Stimulated activated CD4-positive, alpha-beta T cell treated with anti-CD3 and anti-CD28 coated beads, TNF-alpha, amount 100 ng/mL, for 48 hours (primary cell): ENCODE measurements around the gene PLAU.
"Not testable (repeated sequence)": the region's sequence is repeated elsewhere in the genome, so short reads cannot be mapped to it uniquely, and the experiment has no call there.

Experiments used
- DNase-seq, 3 donors: peaks; one replicate each; pipeline ENCODE4 v3.0.0-alpha.2; 2020; ENCODE audit warnings: low read depth in 3 of 3

PLAU gene

DNA sequence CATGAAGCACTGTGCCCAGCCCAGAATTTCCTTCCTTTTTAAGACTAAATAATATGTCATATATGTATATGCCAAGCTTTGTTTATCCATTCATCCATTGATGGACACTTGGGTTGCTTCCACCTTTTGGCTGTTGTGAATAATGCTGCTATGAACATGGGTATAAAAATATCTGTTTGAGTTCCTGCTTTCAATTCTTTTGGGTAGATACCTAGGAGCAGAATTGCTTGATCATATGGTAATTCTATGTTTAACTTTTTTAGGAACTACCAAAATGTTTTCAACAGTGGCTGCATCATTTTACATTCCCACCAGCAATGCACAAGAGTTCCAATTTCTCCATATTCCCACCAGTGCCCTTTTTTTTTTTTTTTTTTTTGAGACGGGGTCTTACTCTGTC is 13.2 kb upstream of the PLAU start:
- no peak for DNase-seq

DNA sequence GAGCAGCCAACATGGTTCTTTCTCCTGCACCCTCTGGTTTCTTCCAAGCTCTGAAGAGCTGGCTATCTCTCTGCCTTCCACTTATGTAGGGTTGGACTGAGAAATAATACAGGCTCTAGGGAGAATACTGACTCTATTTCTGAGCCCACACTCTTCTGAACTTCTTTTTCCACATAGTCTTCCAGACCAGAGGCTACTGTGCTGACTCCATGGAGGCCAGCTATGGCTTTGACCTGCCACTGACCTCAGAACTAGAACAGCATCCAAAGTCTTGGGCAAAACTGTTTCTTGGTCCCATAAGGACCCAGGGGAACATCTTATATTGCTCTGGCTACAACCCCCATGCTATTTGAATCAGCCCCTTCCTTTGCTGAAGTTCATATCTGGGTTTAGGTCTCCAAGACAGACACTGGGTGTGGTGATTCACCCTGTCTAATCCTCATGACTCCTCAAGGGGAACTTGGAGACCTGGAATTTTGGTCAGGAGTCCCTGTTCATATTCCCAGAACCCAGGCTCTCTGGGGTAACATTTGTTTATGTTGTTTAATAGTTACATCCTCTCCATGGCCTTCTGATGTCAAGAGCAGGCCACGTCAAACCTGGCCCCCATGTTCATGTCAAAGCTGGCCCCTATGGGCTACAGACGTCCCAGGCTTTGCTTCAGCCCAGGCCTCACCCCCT is 12.1 kb upstream of the PLAU start:
- DNase-seq: no peak

DNA sequence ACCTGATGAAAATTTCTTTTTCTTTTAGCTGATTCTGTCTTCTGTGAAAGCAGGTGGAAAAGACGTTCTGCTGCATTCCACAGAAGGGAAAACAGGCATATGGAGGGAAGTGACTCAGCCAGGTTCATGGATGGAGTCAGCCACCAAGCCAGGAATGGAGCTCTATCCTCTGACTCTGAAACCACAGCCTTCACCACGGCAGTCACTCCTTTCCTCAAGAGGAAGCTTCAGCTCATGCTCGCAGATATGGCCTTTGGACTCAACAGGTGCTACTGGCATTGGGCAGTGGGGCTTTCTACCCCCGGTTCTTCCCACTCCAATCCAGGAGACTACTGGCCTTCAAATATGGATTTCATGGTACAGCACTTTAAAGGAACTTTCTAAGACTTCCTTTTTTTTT is 11.5 kb upstream of the PLAU start:
- DNase-seq: no peak

DNA sequence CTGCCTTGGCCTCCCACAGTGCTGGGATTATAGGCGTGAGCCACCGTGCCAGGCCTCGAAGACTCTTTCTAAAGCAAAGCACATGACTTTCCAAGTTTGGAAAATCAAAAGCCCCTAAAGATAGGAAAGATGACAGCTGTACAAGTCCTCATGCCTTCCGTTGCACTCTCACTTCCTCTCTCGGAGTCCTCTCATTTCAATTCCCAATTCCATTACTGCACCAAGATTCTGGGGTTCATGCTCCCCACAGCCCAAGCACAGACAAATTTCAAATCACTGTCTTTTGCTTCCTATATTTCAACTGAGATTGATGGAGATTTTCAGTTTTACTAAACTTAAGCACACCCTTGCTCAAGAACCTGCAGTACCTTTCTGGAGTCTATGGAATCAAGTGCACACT is 10.9 kb upstream of the PLAU start:
- no peak for DNase-seq

DNA sequence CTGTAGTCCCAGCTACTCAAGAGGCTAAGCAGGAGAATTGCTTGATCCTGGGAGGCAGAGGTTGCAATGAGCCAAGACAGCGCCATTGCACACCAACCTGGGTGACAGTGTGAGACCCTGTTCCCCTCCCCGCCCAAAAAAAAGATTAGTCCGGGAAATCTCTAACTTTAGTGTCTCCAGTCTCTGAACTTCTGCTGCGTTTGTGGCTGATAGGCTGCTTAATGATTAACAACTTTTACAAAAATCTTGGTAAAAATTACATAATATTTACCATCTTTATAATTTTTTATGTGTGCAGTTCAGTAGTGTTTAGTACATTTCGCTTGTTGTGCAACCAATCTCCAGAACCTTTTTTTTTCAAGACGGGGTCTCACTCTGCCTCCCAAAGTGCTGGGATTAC is 9.7 kb upstream of the PLAU start:
- DNase-seq: no peak

DNA sequence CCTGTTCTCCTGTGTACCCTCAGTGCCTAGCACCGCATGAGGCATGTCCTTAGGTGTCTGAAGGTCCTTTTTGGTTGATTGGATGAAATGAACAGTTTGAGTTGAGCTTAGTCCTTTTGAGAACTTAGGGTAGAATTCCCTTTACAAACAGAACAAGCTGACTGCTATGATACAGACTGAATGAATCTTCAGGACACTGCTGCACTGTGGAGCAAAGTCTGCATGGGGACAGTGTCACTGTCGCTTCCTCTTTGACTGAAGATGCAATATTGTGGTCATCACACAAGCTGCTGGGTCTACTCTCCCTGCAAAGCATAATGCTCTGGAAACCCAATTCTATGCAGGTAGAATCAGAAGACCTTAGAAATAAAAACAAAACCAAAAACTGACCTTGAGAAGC is 8.6 kb upstream of the PLAU start:
- DNase-seq: no peak

DNA sequence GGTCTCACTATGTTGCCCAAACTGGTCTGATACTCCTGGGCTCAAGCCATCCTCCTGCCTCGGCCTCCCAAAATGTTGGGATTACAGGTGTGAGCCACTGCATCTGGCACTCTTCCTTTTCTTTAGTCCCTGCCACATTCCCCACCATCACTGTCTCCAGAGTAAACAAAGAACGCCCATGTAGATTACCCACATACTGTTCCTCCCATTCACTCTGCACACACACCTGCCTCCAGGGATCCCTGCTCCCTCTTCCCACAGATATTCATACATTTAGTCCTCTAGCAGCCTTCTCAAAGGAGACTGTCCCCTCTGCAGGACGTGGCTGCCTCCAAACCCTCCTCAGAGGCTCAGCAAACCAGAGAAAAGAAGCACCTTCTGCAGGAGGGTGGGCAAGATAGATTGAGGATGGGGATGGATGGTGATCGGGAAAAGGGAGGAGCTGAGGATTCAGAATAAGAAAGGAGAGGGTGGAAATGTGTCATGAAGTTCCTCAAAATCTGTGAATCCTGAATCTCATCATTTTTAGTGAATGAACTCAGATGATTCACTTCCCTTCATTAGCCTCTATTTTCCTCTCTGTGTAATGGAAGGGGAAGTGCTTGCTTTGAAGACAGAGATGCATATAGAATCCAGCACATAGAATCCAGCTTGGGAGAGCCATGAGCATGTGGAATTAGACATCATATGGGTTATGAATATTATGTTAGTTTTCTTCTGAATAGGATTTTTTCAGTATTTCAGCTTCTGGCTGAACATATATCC is 5.5 kb upstream of the PLAU start:
- DNase-seq: no peak

DNA sequence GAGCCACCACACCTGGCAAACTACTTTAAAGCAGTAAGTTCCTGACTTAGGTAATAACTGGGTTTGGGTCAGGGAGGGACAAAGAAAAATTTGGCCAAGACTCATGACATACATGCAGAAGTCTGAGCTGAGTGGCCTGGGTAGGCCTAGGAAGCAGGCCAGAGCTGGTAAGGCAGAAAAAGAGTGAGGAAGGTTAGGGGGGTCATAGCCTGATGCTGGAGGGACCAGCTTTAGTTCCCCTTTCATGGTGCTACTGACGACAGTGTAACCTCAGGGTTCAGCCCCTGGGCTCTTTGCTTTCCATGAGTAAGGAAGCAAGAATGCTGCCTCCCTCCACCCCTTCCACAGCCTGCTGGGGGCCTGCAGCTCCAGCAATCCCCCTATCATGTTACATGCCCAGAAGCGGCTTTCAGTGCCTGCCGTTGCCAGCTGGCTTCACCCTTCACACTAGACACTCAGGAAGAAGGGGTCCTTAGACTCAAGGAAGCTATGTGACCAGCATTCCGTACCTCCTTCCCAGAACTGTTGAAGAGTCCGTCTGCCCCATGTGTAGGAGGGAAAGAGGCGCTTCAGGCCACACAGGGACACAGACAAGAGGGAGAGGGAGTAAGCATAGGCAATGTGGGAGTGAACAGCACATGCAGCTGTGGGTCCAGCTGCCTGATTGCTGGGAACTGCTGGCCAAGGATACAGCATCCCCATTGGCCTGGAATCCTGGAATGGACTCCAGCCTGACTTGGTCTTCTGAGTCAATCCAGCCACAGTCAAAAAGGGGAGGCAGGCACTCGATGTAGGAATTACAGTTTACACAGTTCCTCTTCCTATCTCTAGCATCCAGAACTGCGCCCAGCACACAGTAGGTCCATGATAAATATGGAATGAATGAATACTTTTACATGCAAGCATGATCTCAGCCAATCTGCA is 4.1 kb upstream of the PLAU start:
- DNase-seq: no peak

DNA sequence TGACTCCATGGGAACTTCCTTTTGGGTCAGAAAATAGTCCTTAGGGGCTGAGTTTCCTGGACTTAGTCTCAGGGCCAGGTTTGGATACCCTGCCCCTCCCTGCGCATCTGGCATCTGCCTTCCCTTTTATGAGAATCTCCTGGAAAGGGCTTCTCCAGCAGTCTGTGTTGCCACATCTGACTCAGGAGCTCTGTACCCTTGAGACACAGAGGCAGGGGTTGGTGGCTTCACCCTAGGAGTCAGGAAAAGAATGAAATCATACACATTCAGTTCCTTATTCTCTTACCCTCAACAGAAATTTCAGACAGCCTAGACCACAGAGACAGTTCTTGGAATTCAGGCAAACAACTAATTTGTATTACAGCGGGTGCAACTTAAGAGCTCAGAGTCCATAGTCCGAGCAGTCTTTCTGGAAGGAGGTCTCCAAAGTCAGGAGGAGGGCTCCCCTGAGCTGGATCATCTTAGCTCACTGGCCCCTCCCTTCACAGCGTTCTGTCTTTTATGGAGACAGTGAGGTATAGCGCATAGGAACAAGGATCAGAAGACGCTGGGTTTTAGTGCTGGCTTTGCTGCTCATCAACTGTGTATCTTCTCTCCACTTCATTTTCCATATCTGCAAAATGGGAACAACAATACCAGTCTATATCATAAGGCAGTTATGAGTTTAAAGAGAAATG is 3.0 kb upstream of the PLAU start:
- no peak for DNase-seq

DNA sequence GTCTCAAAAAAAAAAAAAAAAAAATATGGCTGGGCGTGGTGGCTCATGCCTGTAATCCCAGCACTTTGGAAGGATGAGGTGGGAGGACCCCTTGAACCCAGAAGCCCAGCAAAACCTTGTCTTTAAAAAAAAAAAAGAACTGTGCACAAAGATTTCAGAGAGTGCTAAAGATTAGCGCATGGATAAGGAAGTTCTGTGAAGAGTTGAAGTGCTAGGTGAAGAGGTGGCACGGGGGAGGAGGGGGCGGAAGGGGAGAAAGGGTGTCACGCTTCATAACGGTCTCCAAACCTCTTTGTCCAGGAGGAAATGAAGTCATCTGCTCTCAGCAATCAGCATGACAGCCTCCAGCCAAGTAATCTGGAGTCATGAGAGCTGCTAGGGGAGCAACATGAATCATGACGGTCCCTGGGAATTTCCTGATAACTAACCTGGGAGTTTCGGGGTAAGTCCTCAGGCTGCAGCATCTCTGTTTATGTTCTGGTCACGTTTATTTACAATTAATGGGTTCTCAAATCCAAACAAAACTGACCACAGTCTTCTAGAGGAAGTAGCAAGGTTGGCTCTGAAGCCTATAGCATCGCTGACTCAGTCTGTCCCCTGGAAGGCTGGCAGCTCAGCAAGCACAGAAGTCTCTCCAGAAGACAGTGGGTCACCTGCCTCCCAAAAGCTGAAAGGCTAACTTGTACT is 1.9 kb upstream of the PLAU start:
- DNase-seq: peak in 2 of 3 donors; percentile 33 to 40

DNA sequence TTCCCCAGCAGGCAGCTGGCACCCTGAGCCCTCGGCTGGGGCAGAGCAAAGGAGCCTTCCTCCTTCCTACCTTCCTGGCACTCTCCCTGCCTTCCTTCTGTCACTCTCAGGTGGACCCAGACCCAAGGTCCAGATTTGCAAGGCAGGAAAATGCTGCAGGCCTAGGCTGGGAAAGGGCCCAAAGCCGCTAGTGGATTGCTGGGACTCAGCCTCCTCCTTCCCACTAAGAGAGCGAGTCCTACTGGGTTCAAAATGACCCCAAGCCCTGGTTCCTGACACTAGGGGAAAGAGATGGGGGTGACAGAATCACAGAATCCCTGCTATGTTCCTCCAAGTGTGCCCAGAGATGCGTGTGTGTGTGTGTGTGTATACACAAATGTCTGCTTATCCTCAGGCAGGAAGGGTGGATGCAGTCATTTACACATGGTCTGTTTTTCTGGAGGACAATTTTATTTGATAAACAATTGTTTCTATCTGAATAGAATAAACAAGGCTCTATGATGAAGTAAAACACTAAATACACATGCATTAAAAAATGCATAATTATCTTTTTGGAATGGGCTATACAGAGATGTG is 1.3 kb upstream of the PLAU start:
- DNase-seq: no peak

DNA sequence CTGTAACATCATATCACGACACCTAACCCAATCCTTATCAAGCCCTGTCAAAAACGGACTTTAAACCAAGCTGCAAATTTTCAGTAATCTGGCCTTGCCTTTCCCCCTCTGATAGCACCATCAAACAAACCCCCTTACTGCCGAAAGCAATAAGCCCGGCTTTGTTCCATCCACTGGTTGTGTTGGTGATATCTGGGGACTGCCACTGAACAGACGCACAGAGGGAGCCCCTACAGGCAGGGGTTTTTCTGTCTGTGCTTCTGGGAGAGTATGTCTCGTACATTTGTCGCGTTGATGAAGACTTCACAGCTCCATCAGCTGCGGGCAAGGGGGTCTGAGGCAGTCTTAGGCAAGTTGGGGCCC is 550 bp upstream of the PLAU start:
- no peak for DNase-seq

DNA sequence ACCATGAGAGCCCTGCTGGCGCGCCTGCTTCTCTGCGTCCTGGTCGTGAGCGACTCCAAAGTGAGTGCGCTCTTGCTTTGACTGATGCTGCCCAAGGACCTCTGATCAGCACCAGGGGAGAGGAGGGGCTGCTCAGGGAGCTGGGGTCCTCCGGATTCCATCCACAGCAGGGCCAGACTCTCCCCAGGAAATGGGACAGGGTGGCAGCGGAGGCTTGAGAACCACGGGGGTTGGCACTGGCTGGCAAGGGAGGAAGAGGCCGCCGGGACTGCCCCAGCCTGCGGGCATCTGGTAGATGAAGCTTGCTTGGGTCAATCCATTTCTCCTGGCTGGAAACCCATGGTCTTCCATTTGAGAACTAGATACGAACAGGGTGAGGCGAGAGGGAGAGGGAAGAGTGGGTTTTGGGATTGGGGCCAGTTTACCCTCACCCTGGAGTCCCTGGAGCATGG is 647 bp downstream of the PLAU start:
- no peak for DNase-seq

DNA sequence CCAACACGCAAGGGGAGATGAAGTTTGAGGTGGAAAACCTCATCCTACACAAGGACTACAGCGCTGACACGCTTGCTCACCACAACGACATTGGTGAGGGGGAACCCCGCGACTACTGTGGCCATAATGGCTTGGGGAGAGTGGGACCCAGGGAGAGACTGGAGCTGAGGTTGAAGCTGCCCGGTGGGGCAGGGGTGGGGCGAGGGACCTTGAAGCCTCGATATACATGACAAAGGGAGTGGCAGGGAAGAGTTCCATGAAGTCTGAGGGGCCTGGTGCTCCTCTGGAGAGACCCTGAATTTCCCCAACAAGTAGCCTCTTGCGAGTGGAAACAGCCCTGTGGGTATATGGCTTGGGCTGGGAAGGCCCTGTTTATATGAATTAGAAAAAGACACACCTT is 3.1 kb downstream of the PLAU start:
- DNase-seq: no peak

DNA sequence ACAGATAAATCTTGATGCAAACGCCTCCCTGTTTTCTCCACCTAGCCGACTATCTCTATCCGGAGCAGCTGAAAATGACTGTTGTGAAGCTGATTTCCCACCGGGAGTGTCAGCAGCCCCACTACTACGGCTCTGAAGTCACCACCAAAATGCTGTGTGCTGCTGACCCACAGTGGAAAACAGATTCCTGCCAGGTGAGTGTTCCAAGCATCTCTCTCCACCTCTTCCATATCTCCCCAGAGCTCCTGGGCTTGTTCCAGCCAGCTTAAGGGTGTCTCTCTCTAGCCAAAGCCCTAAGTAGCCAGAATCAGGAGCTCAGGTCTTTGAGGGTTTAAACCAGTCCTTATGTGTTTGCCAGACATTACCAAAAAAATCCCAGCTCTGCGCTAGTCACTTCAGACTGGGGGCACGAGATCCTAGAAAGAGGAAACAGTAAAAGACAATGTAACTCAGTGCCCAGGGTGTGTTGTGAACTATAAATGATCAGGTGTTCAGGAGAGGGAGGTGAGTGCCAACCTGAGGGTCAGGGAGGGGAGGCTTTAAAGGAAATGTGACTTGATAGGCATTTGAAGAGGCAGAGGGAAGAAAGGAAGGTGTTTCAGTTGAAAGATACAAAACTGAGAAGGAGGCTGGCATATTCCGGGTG is 4.4 kb downstream of the PLAU start:
- DNase-seq: no peak

DNA sequence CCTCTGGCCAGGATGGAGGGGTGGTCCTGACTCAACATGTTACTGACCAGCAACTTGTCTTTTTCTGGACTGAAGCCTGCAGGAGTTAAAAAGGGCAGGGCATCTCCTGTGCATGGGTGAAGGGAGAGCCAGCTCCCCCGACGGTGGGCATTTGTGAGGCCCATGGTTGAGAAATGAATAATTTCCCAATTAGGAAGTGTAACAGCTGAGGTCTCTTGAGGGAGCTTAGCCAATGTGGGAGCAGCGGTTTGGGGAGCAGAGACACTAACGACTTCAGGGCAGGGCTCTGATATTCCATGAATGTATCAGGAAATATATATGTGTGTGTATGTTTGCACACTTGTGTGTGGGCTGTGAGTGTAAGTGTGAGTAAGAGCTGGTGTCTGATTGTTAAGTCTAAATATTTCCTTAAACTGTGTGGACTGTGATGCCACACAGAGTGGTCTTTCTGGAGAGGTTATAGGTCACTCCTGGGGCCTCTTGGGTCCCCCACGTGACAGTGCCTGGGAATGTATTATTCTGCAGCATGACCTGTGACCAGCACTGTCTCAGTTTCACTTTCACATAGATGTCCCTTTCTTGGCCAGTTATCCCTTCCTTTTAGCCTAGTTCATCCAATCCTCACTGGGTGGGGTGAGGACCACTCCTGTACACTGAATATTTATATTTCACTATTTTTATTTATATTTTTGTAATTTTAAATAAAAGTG is 6.0 kb downstream of the PLAU start:
- DNase-seq: no peak

DNA sequence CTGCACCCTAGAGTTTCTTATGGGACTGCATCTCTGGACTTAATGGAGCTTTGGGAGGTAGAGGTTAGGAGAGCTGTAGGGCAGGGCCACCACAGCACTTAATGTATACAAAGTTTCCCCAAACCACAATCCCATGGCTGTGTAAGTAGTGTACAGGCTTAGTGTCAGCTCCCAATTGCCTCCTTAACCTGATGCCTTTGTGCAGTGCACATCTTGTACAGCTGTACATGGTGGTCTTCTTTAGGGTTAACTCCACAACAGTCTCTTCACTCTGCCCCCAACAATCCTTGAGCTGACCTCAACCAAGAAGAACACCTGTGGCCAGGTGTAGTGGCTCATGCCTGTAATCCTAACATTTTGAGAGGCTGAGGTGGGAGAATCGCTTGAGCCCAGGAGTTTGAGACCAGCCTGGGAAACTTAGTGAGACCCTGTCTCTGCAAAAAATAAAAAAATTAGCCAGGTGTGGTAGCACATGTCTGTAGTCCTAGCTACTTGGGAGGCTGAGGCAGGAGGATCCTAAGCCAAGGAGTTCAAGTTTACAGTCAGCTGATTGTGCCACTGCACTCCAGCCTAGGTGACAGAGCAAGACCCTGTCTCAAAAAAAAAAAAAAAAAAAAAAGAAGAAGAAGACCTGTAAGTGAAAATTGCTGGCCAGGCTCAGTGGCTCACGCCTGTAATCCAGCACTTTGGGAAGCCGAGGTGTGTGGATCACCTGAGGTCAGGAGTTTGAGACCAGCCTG is 6.8 kb downstream of the PLAU start:
- no peak for DNase-seq

DNA sequence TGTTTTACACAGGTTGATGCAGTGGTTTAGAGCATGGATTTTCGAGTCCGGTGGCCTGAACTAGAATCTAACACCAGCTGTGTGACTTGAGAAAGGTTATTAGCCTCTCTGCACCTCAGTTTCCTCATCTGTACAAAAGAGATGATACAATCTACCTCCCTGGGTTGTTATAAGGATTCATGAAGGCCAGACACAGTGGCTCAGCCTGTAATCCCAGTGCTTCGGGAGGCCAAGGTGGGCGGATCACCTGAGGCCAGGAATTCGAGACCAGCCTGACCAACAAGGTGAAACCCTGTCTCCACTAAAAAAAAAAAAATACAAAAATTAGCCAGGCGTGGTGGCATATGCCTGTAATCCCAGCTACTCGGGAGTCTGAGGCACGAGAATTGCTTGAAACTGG is 8.5 kb downstream of the PLAU start:
- DNase-seq: not testable (repeated sequence)

DNA sequence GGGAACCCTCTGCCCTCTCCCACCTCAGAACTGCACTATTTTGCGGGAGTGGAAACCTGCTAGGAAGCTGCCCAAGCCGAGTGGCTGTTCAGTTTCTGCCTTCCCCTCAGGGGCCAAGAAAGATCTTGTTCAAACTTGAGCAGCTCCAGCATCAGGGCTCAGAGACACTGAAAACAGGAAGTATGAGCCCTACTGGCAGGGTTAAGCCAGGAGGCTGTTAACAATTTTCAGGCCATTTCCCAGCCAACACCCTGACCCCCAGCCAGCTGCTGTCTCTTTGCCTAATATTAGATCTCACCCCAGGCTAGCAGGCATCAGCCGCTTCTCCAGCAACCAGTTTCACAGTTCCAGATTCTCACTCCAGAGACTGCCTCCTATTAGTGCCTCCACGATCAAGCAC is 9.2 kb downstream of the PLAU start:
- DNase-seq: no peak
